Measurements from ENCODE around the gene BUD31.
"Not testable (repeated sequence)": the region's sequence is repeated elsewhere in the genome, so short reads cannot be mapped to it uniquely, and the experiment has no call there.

Gene BUD31

DNA sequence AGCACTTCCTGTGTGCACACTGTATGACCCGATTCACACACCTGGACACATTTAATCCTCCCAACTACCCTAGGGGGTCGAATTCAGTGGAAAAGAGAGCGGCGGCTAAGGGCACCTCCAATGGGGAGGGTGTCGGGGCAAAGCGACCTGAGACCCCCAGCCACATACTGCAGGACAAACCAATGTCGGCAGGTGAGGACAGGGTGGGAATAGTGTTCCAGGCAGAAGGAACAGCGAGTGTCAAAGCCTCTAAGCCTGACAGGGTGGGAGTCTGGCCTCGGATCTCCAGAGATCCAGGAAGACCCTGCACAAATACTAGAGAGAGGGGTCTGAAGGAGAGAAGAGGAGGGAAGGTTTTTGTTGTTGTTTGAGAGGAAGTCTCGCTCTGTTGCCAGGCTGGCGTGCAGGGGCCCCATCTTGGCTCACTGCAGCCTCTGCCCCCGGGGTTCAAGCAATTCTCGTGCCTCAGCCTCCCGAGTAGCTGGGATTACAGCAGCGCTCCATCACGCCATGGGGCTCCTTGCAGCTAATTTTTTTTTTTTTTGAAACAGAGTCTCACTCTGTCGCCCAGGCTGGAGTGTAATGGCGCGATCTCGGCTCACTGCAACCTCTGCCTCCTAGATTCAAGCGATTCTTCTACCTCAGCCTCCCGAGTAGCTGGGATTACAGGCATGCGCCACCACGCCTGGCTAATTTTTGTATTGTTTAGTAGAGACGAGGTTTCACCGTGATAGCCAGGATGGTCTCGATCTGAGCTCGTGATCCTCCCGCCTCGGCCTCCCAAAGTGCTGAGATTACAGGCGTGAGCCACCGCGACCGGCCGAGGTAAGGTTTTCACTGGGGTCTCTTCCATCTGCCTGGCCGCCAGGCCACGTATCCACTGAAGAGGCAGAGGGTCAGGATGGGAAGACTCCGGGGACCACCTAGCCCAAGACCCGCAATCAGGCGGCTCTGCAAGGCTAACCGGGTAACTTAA, 35.4 kb upstream of the BUD31 start:
- Histone ChIP-seq H3K27me3 (ENCODE audit: insufficient read depth, low read length, poor library complexity) (no peaks in the 10 kb centered on the region), H2BK5ac (ENCODE audit: low read length) (no peak overlapping the region), H4K8ac (ENCODE audit: low read depth, low read length) (no peak overlapping the region), H2AK5ac (ENCODE audit: low read length) (no peak overlapping the region), H2BK120ac (ENCODE audit: low read depth, low read length) (no peak overlapping the region), H2BK15ac (replicated peaks; ENCODE audit: low read depth) (no peak overlapping the region), H4K5ac (ENCODE audit: low read length) (no peak overlapping the region), H3K18ac (ENCODE audit: low read length) (peak overlapping the region; percentile 82), H3K4me3 (ENCODE audit: low read length) (no peak overlapping the region), H3K23ac (ENCODE audit: low read length) (no peak overlapping the region), H3K79me1 (ENCODE audit: low read length) (peaks cover 3% of the 10 kb centered on the region), H3K4me1 (ENCODE audit: control insufficient read depth, low read depth, low read length) (no peaks in the 10 kb centered on the region), H3K56ac (ENCODE audit: low read length) (peak overlapping the region; percentile 93), H3K27ac (ENCODE audit: low read depth, low read length) (no peak overlapping the region), H3K79me2 (ENCODE audit: control insufficient read depth, insufficient read depth, low read length) (peaks cover 2% of the 10 kb centered on the region), H3K4me2 (ENCODE audit: low read length) (peak overlapping the region; percentile 66), H3K36me3 (ENCODE audit: control insufficient read depth, insufficient read depth, low read length) (no peaks in the 10 kb centered on the region), H3K4ac (ENCODE audit: low read depth, low read length) (no peak overlapping the region), H3K9ac (ENCODE audit: low read length) (peak overlapping the region; percentile 90)
- WGBS (ENCODE audit: extremely low coverage, insufficient coverage, low lambda C conversion rate), result no CpG with 5 or more reads among the region's 41 CpGs
- DNase-seq, result no peak

DNA sequence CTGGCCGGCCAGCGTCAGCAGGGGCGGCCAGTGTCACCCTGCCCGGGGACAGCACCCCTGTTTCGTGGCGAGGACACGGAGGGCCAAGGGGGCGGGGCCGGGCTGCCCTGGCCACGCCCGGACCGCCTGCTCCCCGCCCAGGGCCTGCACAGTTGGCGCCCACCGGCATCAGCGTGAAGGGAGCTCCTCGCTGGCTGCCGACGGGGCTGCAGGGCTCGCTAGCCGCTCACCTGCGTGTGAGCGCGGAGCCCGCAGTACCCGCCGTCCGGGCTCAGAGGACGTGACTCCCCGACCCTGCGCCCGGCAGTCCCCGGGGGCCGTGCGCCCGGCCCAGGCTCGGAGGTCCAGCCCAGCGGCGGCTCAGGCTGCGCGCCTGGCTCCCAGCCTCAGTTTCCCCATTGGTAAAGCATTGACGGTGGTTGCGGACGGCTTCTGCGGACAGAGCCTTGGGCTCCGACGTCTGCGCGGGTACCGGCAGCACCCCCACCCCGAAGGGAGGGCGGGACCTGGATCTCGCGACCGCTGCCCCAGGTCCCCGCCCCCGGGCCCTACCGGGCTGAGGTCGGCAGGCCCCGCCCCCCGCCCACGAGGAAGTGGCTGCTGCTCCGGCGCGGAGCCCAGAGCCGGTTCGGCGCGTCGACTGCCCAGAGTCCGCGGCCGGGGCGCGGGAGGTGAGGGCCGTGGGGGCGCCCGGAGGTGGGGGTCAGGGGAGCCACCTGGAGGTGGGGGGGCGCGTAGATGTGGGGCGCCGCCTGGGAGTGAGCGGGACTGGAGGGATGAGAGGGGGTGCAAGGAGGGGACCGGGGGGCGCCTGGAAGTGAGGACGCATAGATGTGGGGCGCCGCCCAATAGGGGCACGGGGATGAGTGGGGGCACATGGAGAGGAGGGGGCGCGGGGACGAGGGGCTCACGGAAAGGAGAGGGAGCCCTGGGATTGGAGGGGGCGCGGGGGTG, 34.4 kb upstream of the BUD31 start, which contains the start of gene ARPC1B:
ARPC1B (plus strand) TSS at position 620 of the 954 bp plus-strand sequence. CDS start 10,985 bp downstream, outside the sequence.
- Histone ChIP-seq H3K4me2 (ENCODE audit: low read length) (peak within 1 kb of the TSS; percentile 66), H3K56ac (ENCODE audit: low read length) (peak within 1 kb of the TSS; percentile 93), H3K4me1 (ENCODE audit: control insufficient read depth, low read depth, low read length) (no peaks in the 10 kb centered on the region), H3K27ac (ENCODE audit: low read depth, low read length) (peak within 1 kb of the TSS; percentile 85), H3K9ac (ENCODE audit: low read length) (peak within 1 kb of the TSS; percentile 90), H2AK5ac (ENCODE audit: low read length) (no peak within 1 kb of the TSS), H3K18ac (ENCODE audit: low read length) (peak within 1 kb of the TSS; percentile 98), H2BK120ac (ENCODE audit: low read depth, low read length) (no peak within 1 kb of the TSS), H3K27me3 (ENCODE audit: insufficient read depth, low read length, poor library complexity) (no peaks in the 10 kb centered on the region), H3K36me3 (ENCODE audit: control insufficient read depth, insufficient read depth, low read length) (no peaks in the 10 kb centered on the region), H2BK15ac (replicated peaks; ENCODE audit: low read depth) (no peak within 1 kb of the TSS), H4K5ac (ENCODE audit: low read length) (no peak within 1 kb of the TSS), H3K4me3 (ENCODE audit: low read length) (peak within 1 kb of the TSS; percentile 74), H3K79me1 (ENCODE audit: low read length) (peaks cover 3% of the 10 kb centered on the region), H4K8ac (ENCODE audit: low read depth, low read length) (peak within 1 kb of the TSS; percentile 95), H3K23ac (ENCODE audit: low read length) (no peak within 1 kb of the TSS), H2BK5ac (ENCODE audit: low read length) (no peak within 1 kb of the TSS), H3K79me2 (ENCODE audit: control insufficient read depth, insufficient read depth, low read length) (peaks cover 2% of the 10 kb centered on the region), H3K4ac (ENCODE audit: low read depth, low read length) (peak within 1 kb of the TSS; percentile 84)
- DNase-seq, result peak; percentile 83
- WGBS (ENCODE audit: extremely low coverage, insufficient coverage, low lambda C conversion rate), result no CpG with 5 or more reads among the region's 95 CpGs

DNA sequence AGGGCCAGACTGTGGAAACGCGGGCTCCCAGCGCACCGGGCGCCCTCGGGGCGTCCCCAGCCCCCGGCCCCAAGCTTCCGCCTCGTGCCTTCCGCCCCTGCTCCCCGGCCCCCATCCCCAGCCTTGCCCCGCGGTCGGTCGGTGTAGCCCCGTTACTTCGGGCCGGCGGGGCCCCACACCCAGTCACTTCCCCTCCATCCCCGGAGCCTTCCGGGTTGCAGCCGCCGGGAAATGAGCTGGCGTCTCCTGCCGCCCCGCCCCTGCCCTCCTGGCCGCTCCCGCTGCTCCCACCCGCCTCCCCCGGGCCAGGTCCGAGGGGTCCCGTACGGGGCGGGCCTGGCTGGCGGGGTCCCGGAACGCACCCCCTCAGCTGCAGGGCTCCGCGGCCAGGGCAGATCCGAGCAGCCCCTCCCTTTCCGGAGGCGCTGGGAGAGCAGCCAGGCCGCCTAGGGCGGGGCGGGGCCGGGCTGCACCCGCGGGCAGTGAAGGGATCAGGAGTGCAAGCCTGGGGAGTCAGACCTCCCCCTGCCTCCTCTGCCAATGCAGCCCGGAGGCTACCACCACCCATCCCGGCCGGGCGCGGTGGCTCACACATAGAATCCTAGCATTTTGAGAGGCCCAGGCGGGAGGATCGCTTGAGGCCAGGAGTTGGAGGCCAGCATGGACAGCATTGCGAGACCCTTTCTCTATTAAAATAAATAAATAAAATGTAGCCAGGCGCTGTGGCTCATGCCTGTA, 33.5 kb upstream of the BUD31 start:
- Histone ChIP-seq H4K5ac (ENCODE audit: low read length) (no peak overlapping the region), H3K4ac (ENCODE audit: low read depth, low read length) (peak overlapping the region; percentile 84), H3K56ac (ENCODE audit: low read length) (peak overlapping the region; percentile 92), H3K18ac (ENCODE audit: low read length) (peak overlapping the region; percentile 98), H3K4me3 (ENCODE audit: low read length) (peak overlapping the region; percentile 67), H3K9ac (ENCODE audit: low read length) (peak overlapping the region; percentile 81), H3K4me1 (ENCODE audit: control insufficient read depth, low read depth, low read length) (peaks cover 2% of the 10 kb centered on the region), H3K4me2 (ENCODE audit: low read length) (peak overlapping the region; percentile 36), H3K27me3 (ENCODE audit: insufficient read depth, low read length, poor library complexity) (no peaks in the 10 kb centered on the region), H3K79me1 (ENCODE audit: low read length) (peaks cover 7% of the 10 kb centered on the region), H2BK5ac (ENCODE audit: low read length) (no peak overlapping the region), H3K79me2 (ENCODE audit: control insufficient read depth, insufficient read depth, low read length) (peaks cover 3% of the 10 kb centered on the region), H2BK15ac (replicated peaks; ENCODE audit: low read depth) (no peak overlapping the region), H2AK5ac (ENCODE audit: low read length) (no peak overlapping the region), H2BK120ac (ENCODE audit: low read depth, low read length) (no peak overlapping the region), H4K8ac (ENCODE audit: low read depth, low read length) (peak overlapping the region; percentile 95), H3K36me3 (ENCODE audit: control insufficient read depth, insufficient read depth, low read length) (no peaks in the 10 kb centered on the region), H3K27ac (ENCODE audit: low read depth, low read length) (peak overlapping the region; percentile 53), H3K23ac (ENCODE audit: low read length) (no peak overlapping the region)
- no CpG with 5 or more reads among the region's 58 CpGs for WGBS (ENCODE audit: extremely low coverage, insufficient coverage, low lambda C conversion rate)
- peak; percentile 70 for DNase-seq

DNA sequence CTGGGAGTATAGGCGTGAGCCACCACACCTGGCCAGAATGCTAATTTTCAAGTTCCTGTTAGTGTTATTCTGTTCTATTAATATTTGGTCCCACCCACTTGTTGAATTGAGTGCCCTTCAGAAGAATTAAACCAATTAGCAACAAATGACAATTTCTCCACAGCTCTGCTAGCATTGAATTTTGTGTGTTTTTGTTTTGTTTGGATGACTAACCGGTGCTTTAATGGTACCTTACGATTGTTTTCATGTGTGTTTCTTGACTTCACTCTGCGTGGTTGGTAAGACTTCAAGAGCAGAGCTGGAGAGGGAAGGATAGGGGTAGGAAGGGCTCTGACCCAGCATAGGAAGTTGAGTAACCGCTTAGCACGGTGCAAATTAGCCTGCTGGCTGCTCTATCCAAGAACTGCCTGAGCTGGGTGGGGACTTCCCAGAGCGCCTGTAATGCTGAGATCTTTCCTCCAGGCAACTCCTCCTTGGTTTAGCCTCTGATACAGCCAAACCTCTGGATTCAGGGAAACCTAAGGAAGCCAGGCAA, 29.7 kb upstream of the BUD31 start:
- Histone ChIP-seq H3K79me1 (ENCODE audit: low read length) (peaks cover 26% of the 10 kb centered on the region), H3K27ac (ENCODE audit: low read depth, low read length) (peak overlapping the region; percentile 46), H3K9ac (ENCODE audit: low read length) (peak overlapping the region; percentile 49), H3K4me3 (ENCODE audit: low read length) (no peak overlapping the region), H4K8ac (ENCODE audit: low read depth, low read length) (no peak overlapping the region), H4K5ac (ENCODE audit: low read length) (no peak overlapping the region), H3K4me1 (ENCODE audit: control insufficient read depth, low read depth, low read length) (peaks cover 4% of the 10 kb centered on the region), H3K23ac (ENCODE audit: low read length) (no peak overlapping the region), H3K36me3 (ENCODE audit: control insufficient read depth, insufficient read depth, low read length) (peaks cover 2% of the 10 kb centered on the region), H2BK5ac (ENCODE audit: low read length) (no peak overlapping the region), H3K4ac (ENCODE audit: low read depth, low read length) (no peak overlapping the region), H3K79me2 (ENCODE audit: control insufficient read depth, insufficient read depth, low read length) (peaks cover 13% of the 10 kb centered on the region), H2BK120ac (ENCODE audit: low read depth, low read length) (no peak overlapping the region), H2AK5ac (ENCODE audit: low read length) (no peak overlapping the region), H3K27me3 (ENCODE audit: insufficient read depth, low read length, poor library complexity) (no peaks in the 10 kb centered on the region), H3K18ac (ENCODE audit: low read length) (no peak overlapping the region), H3K4me2 (ENCODE audit: low read length) (no peak overlapping the region), H3K56ac (ENCODE audit: low read length) (peak overlapping the region; percentile 56), H2BK15ac (replicated peaks; ENCODE audit: low read depth) (no peak overlapping the region)
- DNase-seq, result peak; percentile 54
- no CpG with 5 or more reads among the region's 7 CpGs for WGBS (ENCODE audit: extremely low coverage, insufficient coverage, low lambda C conversion rate)

DNA sequence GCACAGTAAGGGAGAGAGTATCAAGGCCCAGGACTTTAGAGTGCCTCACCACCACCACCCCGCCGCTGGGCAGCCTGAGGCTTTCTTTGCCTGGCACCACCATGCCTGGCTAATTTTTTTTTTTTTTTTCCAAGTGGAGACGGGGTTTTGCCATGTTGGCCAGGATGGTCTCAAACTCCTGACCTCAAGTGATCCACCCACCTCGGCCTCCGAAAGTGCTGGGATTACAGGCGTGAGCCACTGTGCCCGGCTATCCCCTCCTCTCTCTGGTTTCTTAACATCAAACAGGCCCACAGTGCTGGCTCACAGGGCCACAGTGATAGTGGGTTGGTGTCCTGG, 29.1 kb upstream of the BUD31 start:
- not testable (repeated sequence) for H3K4me3 ChIP-seq (ENCODE audit: low read length); H2AK5ac ChIP-seq (ENCODE audit: low read length); H3K4me1 ChIP-seq (ENCODE audit: control insufficient read depth, low read depth, low read length); H3K4ac ChIP-seq (ENCODE audit: low read depth, low read length); H3K36me3 ChIP-seq (ENCODE audit: control insufficient read depth, insufficient read depth, low read length); H2BK15ac ChIP-seq (replicated peaks; ENCODE audit: low read depth); H2BK120ac ChIP-seq (ENCODE audit: low read depth, low read length); H4K5ac ChIP-seq (ENCODE audit: low read length); H3K18ac ChIP-seq (ENCODE audit: low read length); DNase-seq; H3K27me3 ChIP-seq (ENCODE audit: insufficient read depth, low read length, poor library complexity); H4K8ac ChIP-seq (ENCODE audit: low read depth, low read length); H3K4me2 ChIP-seq (ENCODE audit: low read length); H3K23ac ChIP-seq (ENCODE audit: low read length); H2BK5ac ChIP-seq (ENCODE audit: low read length)
- Histone ChIP-seq H3K9ac (ENCODE audit: low read length) (peak overlapping the region; percentile 49), H3K79me1 (ENCODE audit: low read length) (peaks cover 26% of the 10 kb centered on the region), H3K56ac (ENCODE audit: low read length) (peak overlapping the region; percentile 64), H3K79me2 (ENCODE audit: control insufficient read depth, insufficient read depth, low read length) (peaks cover 13% of the 10 kb centered on the region), H3K27ac (ENCODE audit: low read depth, low read length) (peak overlapping the region; percentile 46)
- WGBS (ENCODE audit: extremely low coverage, insufficient coverage, low lambda C conversion rate), result no CpG with 5 or more reads among the region's 7 CpGs

All from mesendoderm (in vitro differentiated cells).